ENCODE results near the gene MEX3A. TPM values are rescaled to one million over a fixed set of nuclear protein-coding genes. Genes with fewer than 3 reads are reported as not detected.
A peak's percentile ranks its signal among the peaks of the same experiment; 100 is the strongest.
"Not testable (repeated sequence)": the region's sequence is repeated elsewhere in the genome, so short reads cannot be mapped to it uniquely, and the experiment has no call there.

The MEX3A gene
- total and polyA plus RNA-seq, 4 experiments from 2014 or later = not detected

GRCh38 chr1:156073740-156074139 is 8.5 kb downstream of the MEX3A start:
- Histone ChIP-seq H3K4me3 (ENCODE audit: low read length in 2 of 2) (no peak overlapping the region), H3K27ac (ENCODE audit: low read depth, low read length) (no peak overlapping the region), H3K27me3 (ENCODE audit: insufficient read depth, low read length) (no peaks in the 10 kb centered on the region), H3K9me3 (ENCODE audit: control insufficient read depth in 1 of 2, low read length in 2 of 2) (no peaks in the 10 kb centered on the region), H3K4me1 (ENCODE audit: insufficient read depth, low read length) (no peaks in the 10 kb centered on the region), H3K36me3 (ENCODE audit: insufficient read depth, low read length) (no peaks in the 10 kb centered on the region)
- Mint-ChIP-seq H3K27ac (no peak overlapping the region), H3K4me3 (no peak overlapping the region), H3K27me3 (peaks cover 2 to 3% of the 10 kb centered on the region in 2 donors), H3K9me3 (peaks cover 0 to 3% (median 0%) of the 10 kb centered on the region in 8 donors), H3K4me1 (peaks cover 0 to 3% (median under 1%) of the 10 kb centered on the region in 4 donors), H3K36me3 (no peaks in the 10 kb centered on the region)
- intact Hi-C loops (cut with micrococcal nuclease) = no loop called here
- ChIA-PET CTCF (ENCODE audit: partially characterized antibody) (no interaction called here), POLR2A (ENCODE audit: partially characterized antibody) (no interaction called here)
- DNase-seq = no peak

GRCh38 chr1:156073110-156073687 is 9.1 kb downstream of the MEX3A start:
- ChIA-PET POLR2A (ENCODE audit: partially characterized antibody) (no interaction called here), CTCF (ENCODE audit: partially characterized antibody) (no interaction called here)
- no peak for DNase-seq

GRCh38 chr1:156072251-156072650 is 10.0 kb downstream of the MEX3A start:
- Mint-ChIP-seq H3K36me3 (no peaks in the 10 kb centered on the region), H3K27me3 (peaks cover 0 to 3% of the 10 kb centered on the region in 2 donors), H3K4me3 (no peak overlapping the region), H3K9me3 (peaks cover 0 to 3% (median 0%) of the 10 kb centered on the region in 8 donors), H3K27ac (no peak overlapping the region), H3K4me1 (peaks cover 0 to 3% (median under 1%) of the 10 kb centered on the region in 4 donors)
- Histone ChIP-seq H3K36me3 (ENCODE audit: insufficient read depth, low read length) (no peaks in the 10 kb centered on the region), H3K27ac (ENCODE audit: low read depth, low read length) (no peak overlapping the region), H3K9me3 (ENCODE audit: control insufficient read depth in 1 of 2, low read length in 2 of 2) (no peaks in the 10 kb centered on the region), H3K4me1 (ENCODE audit: insufficient read depth, low read length) (no peaks in the 10 kb centered on the region), H3K4me3 (ENCODE audit: low read length in 2 of 2) (no peak overlapping the region), H3K27me3 (ENCODE audit: insufficient read depth, low read length) (no peaks in the 10 kb centered on the region)
- ChIA-PET CTCF (ENCODE audit: partially characterized antibody) (no interaction called here), POLR2A (ENCODE audit: partially characterized antibody) (no interaction called here)
- intact Hi-C loops (cut with micrococcal nuclease) = no loop called here
- no peak for DNase-seq

More at GRCh38 chr1:156073110-156073687, 9.1 kb downstream of the MEX3A start:
- intact Hi-C loops (cut with micrococcal nuclease) = no loop called here
- Mint-ChIP-seq H3K4me1 (peaks cover 0 to 1% (median 0%) of the 10 kb centered on the region in 4 donors), H3K27ac (no peak overlapping the region), H3K9me3 (peaks cover 0 to 3% (median 0%) of the 10 kb centered on the region in 8 donors), H3K27me3 (peaks cover 2 to 3% of the 10 kb centered on the region in 2 donors), H3K36me3 (no peaks in the 10 kb centered on the region), H3K4me3 (no peak overlapping the region)
- Histone ChIP-seq H3K27ac (ENCODE audit: low read depth, low read length) (no peak overlapping the region), H3K9me3 (ENCODE audit: control insufficient read depth in 1 of 2, low read length in 2 of 2) (no peaks in the 10 kb centered on the region), H3K27me3 (ENCODE audit: insufficient read depth, low read length) (no peaks in the 10 kb centered on the region), H3K4me3 (ENCODE audit: low read length in 2 of 2) (no peak overlapping the region), H3K4me1 (ENCODE audit: insufficient read depth, low read length) (no peaks in the 10 kb centered on the region), H3K36me3 (ENCODE audit: insufficient read depth, low read length) (no peaks in the 10 kb centered on the region)

- H3K4me1 ChIP-seq (ENCODE audit: insufficient read depth, low read length); H3K27ac ChIP-seq (ENCODE audit: low read depth, low read length); intact Hi-C loops (cut with micrococcal nuclease); H3K9me3 Mint-ChIP-seq; DNase-seq; H3K4me1 Mint-ChIP-seq; H3K36me3 ChIP-seq (ENCODE audit: insufficient read depth, low read length); H3K4me3 Mint-ChIP-seq; H3K27me3 ChIP-seq (ENCODE audit: insufficient read depth, low read length); CTCF ChIA-PET (ENCODE audit: partially characterized antibody); H3K9me3 ChIP-seq (ENCODE audit: control insufficient read depth in 1 of 2, low read length in 2 of 2); POLR2A ChIA-PET (ENCODE audit: partially characterized antibody); H3K27me3 Mint-ChIP-seq; H3K4me3 ChIP-seq (ENCODE audit: low read length in 2 of 2); H3K36me3 Mint-ChIP-seq: not testable (repeated sequence)
- peak overlapping the region in 1 of 7 donors; percentile 27 for H3K27ac Mint-ChIP-seq
These were observed 10.9 kb downstream of the MEX3A start for GRCh38 chr1:156071332-156071816.

- Histone ChIP-seq H3K9me3 (ENCODE audit: control insufficient read depth in 1 of 2, low read length in 2 of 2) (no peaks in the 10 kb centered on the region), H3K27me3 (ENCODE audit: insufficient read depth, low read length) (no peaks in the 10 kb centered on the region), H3K4me3 (ENCODE audit: low read length in 2 of 2) (no peak overlapping the region), H3K4me1 (ENCODE audit: insufficient read depth, low read length) (no peaks in the 10 kb centered on the region), H3K27ac (ENCODE audit: low read depth, low read length) (no peak overlapping the region), H3K36me3 (ENCODE audit: insufficient read depth, low read length) (no peaks in the 10 kb centered on the region)
- DNase-seq = no peak
- ChIA-PET POLR2A (ENCODE audit: partially characterized antibody) (no interaction called here), CTCF (ENCODE audit: partially characterized antibody) (no interaction called here)
- intact Hi-C loops (cut with micrococcal nuclease) = no loop called here
- no peaks in the 10 kb centered on the region for H3K36me3 Mint-ChIP-seq
- peaks cover 3 to 10% (median 4%) of the 10 kb centered on the region in 4 donors for H3K4me1 Mint-ChIP-seq
- H3K27me3 Mint-ChIP-seq = peaks cover 0 to 3% of the 10 kb centered on the region in 2 donors
- H3K9me3 Mint-ChIP-seq = peaks cover 0 to 3% (median 0%) of the 10 kb centered on the region in 8 donors
- H3K4me3 Mint-ChIP-seq = no peak overlapping the region
- peak overlapping the region in 1 of 7 donors; percentile 77 for H3K27ac Mint-ChIP-seq
These were observed 11.7 kb downstream of the MEX3A start for GRCh38 chr1:156070548-156070947.

DNA sequence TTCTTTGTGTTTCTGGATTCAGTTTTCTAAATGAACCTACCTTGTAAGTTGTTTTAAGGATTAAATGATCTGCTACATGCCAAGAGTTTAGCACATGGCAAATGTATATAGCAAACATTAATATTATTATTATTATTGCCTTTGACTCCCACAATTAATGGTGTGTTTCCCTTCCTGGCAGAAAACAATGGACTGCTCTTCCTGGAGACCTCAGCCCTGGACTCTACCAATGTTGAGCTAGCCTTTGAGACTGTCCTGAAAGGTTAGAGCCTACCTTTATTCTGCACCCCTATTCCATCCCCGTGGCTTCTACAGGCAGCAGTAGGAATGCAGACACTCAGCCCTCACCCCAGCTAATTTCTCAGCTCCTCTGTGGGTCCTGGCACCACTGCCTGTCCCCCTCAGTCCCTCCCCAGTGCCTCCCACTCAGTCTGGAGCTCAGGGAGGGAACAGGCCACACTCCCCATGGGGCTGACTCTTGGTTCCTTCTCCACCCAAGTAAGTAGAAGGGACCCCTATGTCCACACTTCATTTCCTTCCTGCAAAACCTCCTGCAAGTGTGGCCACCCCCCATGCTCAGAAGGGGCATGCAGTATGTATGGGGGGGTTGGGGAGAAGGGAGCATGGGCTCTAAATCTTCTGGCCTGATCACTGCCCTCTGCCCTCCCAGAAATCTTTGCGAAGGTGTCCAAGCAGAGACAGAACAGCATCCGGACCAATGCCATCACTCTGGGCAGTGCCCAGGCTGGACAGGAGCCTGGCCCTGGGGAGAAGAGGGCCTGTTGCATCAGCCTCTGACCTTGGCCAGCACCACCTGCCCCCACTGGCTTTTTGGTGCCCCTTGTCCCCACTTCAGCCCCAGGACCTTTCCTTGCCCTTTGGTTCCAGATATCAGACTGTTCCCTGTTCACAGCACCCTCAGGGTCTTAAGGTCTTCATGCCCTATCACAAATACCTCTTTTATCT is 12.5 kb downstream of the MEX3A start:
- CTCF ChIA-PET (ENCODE audit: partially characterized antibody) = interaction anchor here (0.6 kb wide), 1 partner anchor 131 kb away, joined by 4 read pairs; no protein-coding TSS in a partner anchor
- peaks cover 0 to 3% of the 10 kb centered on the region in 2 donors for H3K27me3 Mint-ChIP-seq
- peak overlapping the region in 2 of 7 donors; percentile 41 to 77 for H3K27ac Mint-ChIP-seq
- no peaks in the 10 kb centered on the region for H3K4me1 ChIP-seq (ENCODE audit: insufficient read depth, low read length)
- no peak overlapping the region for H3K27ac ChIP-seq (ENCODE audit: low read depth, low read length)
- intact Hi-C loops (cut with micrococcal nuclease) = no loop called here
- POLR2A ChIA-PET (ENCODE audit: partially characterized antibody) = no interaction called here
- no peaks in the 10 kb centered on the region for H3K27me3 ChIP-seq (ENCODE audit: insufficient read depth, low read length)
- no peak for DNase-seq
- no peaks in the 10 kb centered on the region for H3K36me3 Mint-ChIP-seq
- peaks cover 3 to 10% (median 4%) of the 10 kb centered on the region in 4 donors for H3K4me1 Mint-ChIP-seq
- H3K9me3 ChIP-seq (ENCODE audit: control insufficient read depth in 1 of 2, low read length in 2 of 2) = no peaks in the 10 kb centered on the region
- H3K4me3 Mint-ChIP-seq = no peak overlapping the region
- no peaks in the 10 kb centered on the region for H3K36me3 ChIP-seq (ENCODE audit: insufficient read depth, low read length)
- peaks cover 0 to 3% (median 0%) of the 10 kb centered on the region in 8 donors for H3K9me3 Mint-ChIP-seq
- H3K4me3 ChIP-seq (ENCODE audit: low read length in 2 of 2) = no peak overlapping the region

DNA sequence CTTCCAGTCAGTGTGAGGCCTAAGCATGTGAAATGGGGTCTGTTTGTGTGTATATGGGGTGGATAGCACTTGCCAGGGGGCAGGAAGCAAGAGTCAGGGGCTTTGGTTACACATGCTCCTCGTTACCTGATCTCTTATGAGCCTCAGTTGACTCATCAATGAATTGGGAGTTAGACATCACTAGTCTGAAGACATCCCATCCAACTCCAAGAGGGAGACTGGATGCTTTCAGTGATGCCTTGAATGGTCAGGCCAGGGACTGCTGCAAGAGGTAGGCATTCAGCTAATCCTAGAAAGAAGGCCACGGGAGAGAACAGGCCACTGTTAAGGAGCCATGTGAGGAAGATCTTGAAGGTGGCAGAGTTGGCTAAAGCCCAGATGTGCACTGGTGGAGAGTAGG is 15.0 kb downstream of the MEX3A start:
- no peaks in the 10 kb centered on the region for H3K27me3 Mint-ChIP-seq
- ChIA-PET POLR2A (ENCODE audit: partially characterized antibody) (no interaction called here), CTCF (ENCODE audit: partially characterized antibody) (interaction anchor here (1.2 to 1.8 kb wide), 6 partner anchors 9 to 226 kb away, joined by 3 to 11 read pairs (median 4); no protein-coding TSS in a partner anchor)
- no peak overlapping the region for H3K4me3 Mint-ChIP-seq
- H3K9me3 Mint-ChIP-seq = peaks cover 0 to 3% (median 0%) of the 10 kb centered on the region in 8 donors
- no peak overlapping the region for H3K4me3 ChIP-seq (ENCODE audit: low read length in 2 of 2)
- peak overlapping the region in 1 of 7 donors; percentile 23 for H3K27ac Mint-ChIP-seq
- DNase-seq = no peak
- no peak overlapping the region for H3K27ac ChIP-seq (ENCODE audit: low read depth, low read length)
- intact Hi-C loops (cut with micrococcal nuclease) = no loop called here
- H3K36me3 Mint-ChIP-seq = no peaks in the 10 kb centered on the region
- no peaks in the 10 kb centered on the region for H3K36me3 ChIP-seq (ENCODE audit: insufficient read depth, low read length)
- H3K27me3 ChIP-seq (ENCODE audit: insufficient read depth, low read length) = no peaks in the 10 kb centered on the region
- H3K4me1 Mint-ChIP-seq = peaks cover 3 to 10% (median 4%) of the 10 kb centered on the region in 4 donors
- H3K4me1 ChIP-seq (ENCODE audit: insufficient read depth, low read length) = no peaks in the 10 kb centered on the region
- no peaks in the 10 kb centered on the region for H3K9me3 ChIP-seq (ENCODE audit: control insufficient read depth in 1 of 2, low read length in 2 of 2)

Measured in CD4-positive, alpha-beta memory T cell (primary cell).